Transverse colon (tissue), 4 donors: ENCODE results near the gene PSKH1. TPM values are rescaled to one million over a fixed set of nuclear protein-coding genes. Genes with fewer than 3 reads are reported as not detected.

Experiments used
- DNase-seq: peaks from one replicate; pipeline ENCODE4 v3.0.0-alpha.2; 2019
- H3K27ac ChIP-seq, 4 donors: fragments of 200-600 bp; sonication (generic); 2 replicates each; pipeline ENCODE4 v1.5.1; 2016 to 2018; ENCODE audit warnings: inconsistent platforms in 4 of 4
- H3K27me3 ChIP-seq: fragments of 200-600 bp; sonication (generic); 2 replicates; pipeline ENCODE4 v1.5.1; 2017; ENCODE audit warnings: inconsistent platforms
- H3K36me3 ChIP-seq, 4 donors: fragments of 200-600 bp; sonication (generic); 2 replicates each; pipeline ENCODE4 v1.5.1; 2017 to 2019; ENCODE audit warnings: inconsistent platforms in 4 of 4
- H3K4me1 ChIP-seq, 4 donors: fragments of 200-600 bp; sonication (generic); 2 replicates each; pipeline ENCODE4 v1.5.1; 2017 to 2020; ENCODE audit warnings: inconsistent platforms in 4 of 4
- H3K4me3 ChIP-seq, 4 donors: fragments of 200-600 bp; sonication (generic); 1 replicate in 1 of 4; 2 replicates in 3 of 4; pipeline versions ENCODE4 v1.5.1 to v1.6.1; 2017 to 2019; ENCODE audit warnings: inconsistent platforms in 4 of 4
- H3K9me3 ChIP-seq, 2 donors: fragments of 200-600 bp; sonication (generic); 2 replicates each; pipeline ENCODE4 v1.5.1; 2017 to 2019; ENCODE audit warnings: inconsistent platforms in 2 of 2
- CTCF ChIP-seq, 5 experiments: fragments of 200-600 bp in 3 of 5; fragments of 450-650 bp in 2 of 5; sonication (generic) in 3 of 5; IDR thresholded peaks; 1 replicate in 2 of 5; 2 replicates in 3 of 5; pipeline ENCODE4 v1.5.1; 2016 to 2017; ENCODE audit warnings: antibody characterized with exemption in 5 of 5, inconsistent platforms in 3 of 5, mild to moderate bottlenecking in 2 of 5, moderate library complexity in 1 of 5
- EP300 ChIP-seq: sonication (generic); formaldehyde crosslinking; IDR thresholded peaks from one replicate; pipeline ENCODE4 v1.6.1; 2017; ENCODE audit warnings: antibody characterized with exemption, low read depth
- POLR2A ChIP-seq: fragments of 450-650 bp; IDR thresholded peaks from one replicate; pipeline ENCODE4 v1.6.1; 2016; ENCODE audit warnings: antibody characterized with exemption, mild to moderate bottlenecking, moderate library complexity
- POLR2AphosphoS5 ChIP-seq, 3 donors: sonication (generic); formaldehyde crosslinking; IDR thresholded peaks; one replicate each; pipeline ENCODE4 v1.6.1; 2016; ENCODE audit warnings: antibody characterized with exemption in 3 of 3
- WGBS, 2 donors: methylation state at CpG; one replicate each; pipeline ENCODE4 v1.1.5; 2018; ENCODE audit warnings: low coverage in 1 of 2; 5-methylcytosine and 5-hydroxymethylcytosine counted together
- in situ Hi-C, 4 donors: fragments of 200-750 bp; cut with MboI; loops; one replicate each; pipeline versions ENCODE4 v1.15.0 to v1.15.1; 2017; ENCODE audit warnings: low sequenced_read_pairs in 3 of 4, low pct_ligation_motif_present in 1 of 4, low pct_unique_long_range_greater_than_20kb in 1 of 4
- intact Hi-C: fragments of 100-400 bp; cut with DNase I; formaldehyde crosslinking; loops from one replicate; pipeline ENCODE4 v1.15.1; 2023; ENCODE audit warnings: low total_unique reads
- total RNA-seq, 4 donors: library from RNA; depleted of rRNA; stranded (reverse); fragments of >200 nt; gene quantifications; one replicate each; pipeline ENCODE4 v1.1.0, GENCODE V29; 2016

The PSKH1 gene
- total RNA-seq, 4 donors from 2014 or later: 24.1 to 132 (median 56.2) TPM

- intact Hi-C loops (no loop called here), in situ Hi-C loops (no loop called here)
- peaks cover 14 to 27% (median 16%) of the 10 kb centered on the region in 4 donors for H3K4me1 ChIP-seq
- H3K27me3 ChIP-seq: no peaks in the 10 kb centered on the region
- DNase-seq: no peak
- H3K36me3 ChIP-seq: no peaks in the 10 kb centered on the region
- no peaks in the 10 kb centered on the region for H3K9me3 ChIP-seq
- WGBS, 2 donors: 66 to 80% methylated on average over 1 to 15 of the region's 15 CpGs
- H3K4me3 ChIP-seq: no peak overlapping the region
- H3K27ac ChIP-seq: no peak overlapping the region
- no peak for TF ChIP-seq POLR2AphosphoS5 (IDR thresholded peaks at IDR 0.05)
- no peak for TF ChIP-seq EP300
Observed at GRCh38 chr16:67948015-67948414, 55.0 kb downstream of the PSKH1 start.

- Histone ChIP-seq H3K4me1 (peaks cover 1 to 13% (median 3%) of the 10 kb centered on the region in 4 donors), H3K27me3 (no peaks in the 10 kb centered on the region), H3K4me3 (no peak overlapping the region), H3K36me3 (no peaks in the 10 kb centered on the region), H3K9me3 (no peaks in the 10 kb centered on the region), H3K27ac (no peak overlapping the region)
- in situ Hi-C loops: no loop called here
- no peak for DNase-seq
- WGBS, 2 donors: 90% methylated on average over 11 of the region's 11 CpGs; no CpG with 5 or more reads in 1 of the 2 donors
- intact Hi-C loops: no loop called here
- no peak for TF ChIP-seq POLR2AphosphoS5 (IDR thresholded peaks at IDR 0.05)
Observed at GRCh38 chr16:67949645-67950044, 56.6 kb downstream of the PSKH1 start.

GRCh38 chr16:67950335-67950843 is 57.3 kb downstream of the PSKH1 start:
- in situ Hi-C loops (no loop called here), intact Hi-C loops (no loop called here)
- Histone ChIP-seq H3K4me1 (peaks cover 0 to 8% (median 0%) of the 10 kb centered on the region in 4 donors), H3K9me3 (no peaks in the 10 kb centered on the region), H3K4me3 (no peak overlapping the region), H3K27me3 (no peaks in the 10 kb centered on the region), H3K27ac (no peak overlapping the region), H3K36me3 (no peaks in the 10 kb centered on the region)
- WGBS, 2 donors: 63% methylated on average over 7 of the region's 16 CpGs; no CpG with 5 or more reads in 1 of the 2 donors
- no peak for DNase-seq
- TF ChIP-seq EP300: no peak
- no peak for TF ChIP-seq POLR2A
- no peak for TF ChIP-seq POLR2AphosphoS5 (IDR thresholded peaks at IDR 0.05)

GRCh38 chr16:67951485-67951884 is 58.4 kb downstream of the PSKH1 start:
- no peaks in the 10 kb centered on the region for H3K27me3 ChIP-seq
- TF ChIP-seq EP300: no peak
- peak in 1 of 3 donors; percentile 8 for TF ChIP-seq POLR2AphosphoS5 (IDR thresholded peaks at IDR 0.05)
- peaks cover 0 to 8% (median 0%) of the 10 kb centered on the region in 4 donors for H3K4me1 ChIP-seq
- in situ Hi-C loops: no loop called here
- 68% methylated on average over 8 of the region's 12 CpGs; no CpG with 5 or more reads in 1 of the 2 donors for WGBS, 2 donors
- no peaks in the 10 kb centered on the region for H3K9me3 ChIP-seq
- intact Hi-C loops: no loop called here
- DNase-seq: no peak
- H3K4me3 ChIP-seq: no peak overlapping the region
- H3K36me3 ChIP-seq: no peaks in the 10 kb centered on the region
- peak overlapping the region in 3 of 4 donors; percentile 1 to 51 (median 5) for H3K27ac ChIP-seq

- Histone ChIP-seq H3K27ac (no peak overlapping the region), H3K36me3 (no peaks in the 10 kb centered on the region)
Observed at GRCh38 chr16:67953641-67954375, 60.8 kb downstream of the PSKH1 start.

More at GRCh38 chr16:67953641-67954375, 60.8 kb downstream of the PSKH1 start:
- no peak overlapping the region for H3K4me3 ChIP-seq
- intact Hi-C loops: no loop called here
- in situ Hi-C loops: no loop called here
- no peaks in the 10 kb centered on the region for H3K9me3 ChIP-seq
- H3K27me3 ChIP-seq: no peaks in the 10 kb centered on the region
- H3K4me1 ChIP-seq: peaks cover 0 to 8% (median under 1%) of the 10 kb centered on the region in 4 donors
- WGBS, 2 donors: 82 to 83% methylated on average over 2 to 8 of the region's 8 CpGs
- DNase-seq: no peak
- TF ChIP-seq POLR2AphosphoS5 (IDR thresholded peaks at IDR 0.05) (no peak), EP300 (no peak), POLR2A (no peak), CTCF (IDR thresholded peaks at IDR 0.05) (no peak)
